Stimulated activated CD4-positive, alpha-beta T cell treated with anti-CD3 and anti-CD28 coated beads, TNF-alpha, amount 100 ng/mL, for 48 hours (primary cell): Measurements from ENCODE around the gene PRRT4.

Experiments
- DNase-seq, 3 donors: peaks; one replicate each; pipeline ENCODE4 v3.0.0-alpha.2; 2020; ENCODE audit warnings: low read depth in 3 of 3

PRRT4 gene

GRCh38 chr7:128374041-128374440 lies 12.6 kb upstream of the PRRT4 start:
- DNase-seq, result no peak

- DNase-seq, result no peak
These were observed 12.1 kb upstream of the PRRT4 start for GRCh38 chr7:128373606-128374005.

- DNase-seq, result no peak
These were observed 9.0 kb upstream of the PRRT4 start for GRCh38 chr7:128370491-128370890.

GRCh38 chr7:128366986-128367385 lies 5.5 kb upstream of the PRRT4 start:
- DNase-seq, result no peak

- DNase-seq, result no peak
These were observed 4.8 kb upstream of the PRRT4 start for GRCh38 chr7:128366300-128366699.

GRCh38 chr7:128365432-128365831 lies 3.9 kb upstream of the PRRT4 start:
- DNase-seq, result no peak

GRCh38 chr7:128364166-128364870 lies 2.8 kb upstream of the PRRT4 start:
- DNase-seq, result no peak

- DNase-seq, result no peak
These were observed 1.8 kb upstream of the PRRT4 start for GRCh38 chr7:128363261-128363721.

- no peak for DNase-seq
These were observed 1.2 kb upstream of the PRRT4 start for GRCh38 chr7:128362670-128363069.

GRCh38 chr7:128360359-128360678 lies 1.2 kb downstream of the PRRT4 start:
- no peak for DNase-seq

GRCh38 chr7:128359939-128360338 lies 1.6 kb downstream of the PRRT4 start:
- DNase-seq, result no peak

GRCh38 chr7:128359336-128359735 lies 2.2 kb downstream of the PRRT4 start:
- no peak for DNase-seq

- DNase-seq, result no peak
These were observed 3.3 kb downstream of the PRRT4 start for GRCh38 chr7:128358233-128358632.

GRCh38 chr7:128357217-128357613 lies 4.3 kb downstream of the PRRT4 start:
- no peak for DNase-seq

- no peak for DNase-seq
These were observed 4.8 kb downstream of the PRRT4 start for GRCh38 chr7:128356546-128357216.

GRCh38 chr7:128353610-128354009 lies 7.9 kb downstream of the PRRT4 start:
- no peak for DNase-seq

GRCh38 chr7:128353189-128353588 lies 8.3 kb downstream of the PRRT4 start:
- DNase-seq, result no peak

GRCh38 chr7:128352636-128353035 lies 8.9 kb downstream of the PRRT4 start:
- DNase-seq, result no peak

GRCh38 chr7:128352153-128352537 lies 9.3 kb downstream of the PRRT4 start:
- DNase-seq, result peak in 1 of 3 donors; percentile 18

- no peak for DNase-seq
These were observed 10.0 kb downstream of the PRRT4 start for GRCh38 chr7:128351296-128352152.

- DNase-seq, result no peak
These were observed 10.7 kb downstream of the PRRT4 start for GRCh38 chr7:128350708-128351295.

- DNase-seq, result no peak
These were observed 12.0 kb downstream of the PRRT4 start for GRCh38 chr7:128349466-128349825.
